WTC11 (cell line): ENCODE measurements around the gene MAS1.

ENCODE experiments used
- JUN ChIP-seq: sonication (generic); formaldehyde crosslinking; IDR thresholded peaks from 2 replicates; pipeline ENCODE4 v1.8.0; 2023; ENCODE audit warnings: mild to moderate bottlenecking, missing genetic modification reagents
- SOX15 ChIP-seq: fragments of 250-450 bp; sonication (Bioruptor Pico); IDR thresholded peaks from 2 replicates; pipeline ENCODE4 v1.9.0; 2021; ENCODE audit warnings: mild to moderate bottlenecking
- TF ChIP-seq, protein P1 (sequence below): fragments of 200-600 bp; IDR thresholded peaks from 2 replicates; pipeline ENCODE4 v1.8.0; 2022; ENCODE audit warnings: antibody characterized with exemption

DNA sequence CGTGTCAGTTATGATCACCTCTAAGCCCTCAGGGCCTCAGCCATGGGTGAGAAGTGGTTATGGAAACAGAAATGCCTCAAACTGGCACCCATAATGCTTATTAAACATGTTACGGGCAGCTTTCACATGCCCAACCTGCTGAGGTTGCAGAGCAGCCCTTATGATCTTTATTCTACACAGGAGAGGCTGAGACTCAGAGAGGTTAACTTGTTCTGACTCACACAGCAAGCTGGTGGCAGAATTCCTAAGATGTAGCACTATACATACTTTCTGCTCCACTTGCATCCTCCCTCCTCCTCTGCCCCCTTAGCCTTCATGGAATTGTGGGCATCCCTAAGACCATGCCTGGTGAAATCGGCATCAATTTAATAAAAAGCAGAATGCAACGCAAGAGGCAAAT, 43.4 kb downstream of the MAS1 start:
- TF ChIP-seq SOX15 (CRISPR knock-in tag) (no peak), JUN (no peak)
- TF ChIP-seq, protein P1, sequence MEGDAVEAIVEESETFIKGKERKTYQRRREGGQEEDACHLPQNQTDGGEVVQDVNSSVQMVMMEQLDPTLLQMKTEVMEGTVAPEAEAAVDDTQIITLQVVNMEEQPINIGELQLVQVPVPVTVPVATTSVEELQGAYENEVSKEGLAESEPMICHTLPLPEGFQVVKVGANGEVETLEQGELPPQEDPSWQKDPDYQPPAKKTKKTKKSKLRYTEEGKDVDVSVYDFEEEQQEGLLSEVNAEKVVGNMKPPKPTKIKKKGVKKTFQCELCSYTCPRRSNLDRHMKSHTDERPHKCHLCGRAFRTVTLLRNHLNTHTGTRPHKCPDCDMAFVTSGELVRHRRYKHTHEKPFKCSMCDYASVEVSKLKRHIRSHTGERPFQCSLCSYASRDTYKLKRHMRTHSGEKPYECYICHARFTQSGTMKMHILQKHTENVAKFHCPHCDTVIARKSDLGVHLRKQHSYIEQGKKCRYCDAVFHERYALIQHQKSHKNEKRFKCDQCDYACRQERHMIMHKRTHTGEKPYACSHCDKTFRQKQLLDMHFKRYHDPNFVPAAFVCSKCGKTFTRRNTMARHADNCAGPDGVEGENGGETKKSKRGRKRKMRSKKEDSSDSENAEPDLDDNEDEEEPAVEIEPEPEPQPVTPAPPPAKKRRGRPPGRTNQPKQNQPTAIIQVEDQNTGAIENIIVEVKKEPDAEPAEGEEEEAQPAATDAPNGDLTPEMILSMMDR, result no peak
